IPS-18a (cell line): ENCODE data around the gene GPC6.

Experiments
- H3K27ac ChIP-seq: one replicate; pipeline ENCODE4 v1.5.1; 2013; ENCODE audit warnings: low read length
- H3K27me3 ChIP-seq: one replicate; pipeline ENCODE4 v1.6.1; 2013; ENCODE audit warnings: mild to moderate bottlenecking, low read length; ENCODE audit not compliant: control insufficient read depth, insufficient read depth
- H3K36me3 ChIP-seq: one replicate; pipeline ENCODE4 v1.6.1; 2013; ENCODE audit warnings: low read depth, low read length; ENCODE audit not compliant: control insufficient read depth
- H3K4me1 ChIP-seq: one replicate; pipeline ENCODE4 v1.6.1; 2013; ENCODE audit warnings: low read depth, low read length; ENCODE audit not compliant: control insufficient read depth
- H3K4me3 ChIP-seq: one replicate; pipeline ENCODE4 v1.5.1; 2013; ENCODE audit warnings: low read length
- H3K9ac ChIP-seq: one replicate; pipeline ENCODE4 v1.6.1; 2013; ENCODE audit warnings: mild to moderate bottlenecking, low read length, moderate library complexity
- H3K9me3 ChIP-seq: one replicate; pipeline ENCODE4 v1.6.1; 2013; ENCODE audit warnings: low read depth, low read length; ENCODE audit not compliant: control insufficient read depth

The GPC6 gene

DNA sequence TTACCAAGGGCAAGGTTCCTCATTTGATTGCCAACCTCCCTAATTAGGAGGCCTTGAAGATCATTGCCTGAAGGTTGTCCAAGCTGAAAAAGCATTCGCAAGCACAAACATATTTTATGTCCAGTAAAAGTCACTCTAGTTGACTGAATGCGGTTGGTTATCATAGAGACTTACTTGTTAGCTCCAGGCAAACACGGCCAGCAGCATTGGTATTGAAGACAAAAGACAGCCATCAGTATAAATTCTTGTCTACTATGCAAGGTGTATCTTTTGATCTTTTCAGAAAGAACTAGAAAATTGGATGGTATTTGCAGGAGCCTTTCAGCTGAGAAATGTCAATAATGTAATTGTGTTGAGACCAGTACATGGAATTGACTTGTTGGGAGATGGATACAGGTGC is 129.9 kb downstream of the GPC6 start:
- Histone ChIP-seq H3K36me3 (no peaks in the 10 kb centered on the region), H3K4me3 (no peak overlapping the region), H3K9me3 (no peaks in the 10 kb centered on the region), H3K4me1 (no peaks in the 10 kb centered on the region), H3K27me3 (no peaks in the 10 kb centered on the region), H3K27ac (no peak overlapping the region), H3K9ac (no peak overlapping the region)

DNA sequence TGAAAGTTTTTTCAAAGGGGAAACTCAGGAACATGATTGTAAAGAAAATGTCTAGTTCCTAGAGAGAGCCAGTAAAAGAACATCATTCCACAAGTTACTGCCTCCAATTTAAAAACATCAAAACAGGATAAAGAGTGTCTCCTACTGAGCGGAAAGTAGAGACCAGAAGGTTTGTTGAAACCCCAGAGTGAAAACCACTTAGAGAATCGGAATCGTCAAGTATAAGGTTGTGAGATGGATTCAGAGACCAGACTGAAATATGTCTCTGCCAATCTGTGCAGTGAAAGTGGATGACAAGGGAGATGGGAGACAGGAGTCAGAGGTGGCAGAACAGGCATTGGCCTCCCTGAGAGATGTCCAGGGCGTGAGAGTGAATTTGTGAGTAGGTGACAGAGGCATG is 133.4 kb downstream of the GPC6 start:
- Histone ChIP-seq H3K9ac (no peak overlapping the region), H3K4me3 (no peak overlapping the region), H3K27ac (no peak overlapping the region), H3K36me3 (no peaks in the 10 kb centered on the region), H3K27me3 (no peaks in the 10 kb centered on the region), H3K4me1 (no peaks in the 10 kb centered on the region), H3K9me3 (no peaks in the 10 kb centered on the region)

DNA sequence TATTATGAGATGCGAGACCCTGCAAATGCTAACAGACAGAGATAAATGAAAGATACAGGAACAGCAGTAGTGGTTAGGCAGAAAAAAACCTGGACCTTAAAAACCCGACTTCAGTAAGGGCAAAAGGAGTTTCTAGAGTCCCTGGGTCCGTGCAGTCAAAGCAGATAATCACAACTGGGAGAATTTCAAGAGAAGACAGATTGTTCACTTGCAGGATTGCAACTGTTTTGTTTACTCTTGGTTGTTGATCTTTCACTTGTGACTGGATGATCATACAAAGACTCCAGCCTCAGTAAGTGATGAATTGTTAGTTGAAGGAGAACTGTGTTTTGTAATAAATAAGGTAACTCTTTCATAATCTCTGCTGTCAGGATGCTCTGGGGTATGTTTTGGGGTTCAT is 135.1 kb downstream of the GPC6 start:
- no peaks in the 10 kb centered on the region for H3K27me3 ChIP-seq

DNA sequence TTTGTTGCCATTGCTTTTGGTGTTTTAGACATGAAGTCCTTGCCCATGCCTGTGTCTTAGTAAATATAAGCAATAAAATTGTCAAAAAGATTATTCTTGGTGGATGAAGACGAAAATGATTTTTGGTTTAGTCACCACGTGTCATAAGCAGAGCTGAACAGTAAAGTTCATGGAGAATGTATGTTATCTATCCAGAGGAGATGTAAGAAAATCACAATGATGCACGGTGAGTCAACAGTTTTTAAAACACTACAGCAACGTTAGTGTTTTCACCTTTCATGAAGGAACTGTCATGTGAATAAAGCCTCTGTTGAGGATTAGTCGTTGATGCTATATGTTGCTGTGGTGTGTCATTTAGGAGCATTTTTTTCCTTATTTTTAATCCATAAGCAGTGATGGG is 137.6 kb downstream of the GPC6 start:
- Histone ChIP-seq H3K27me3 (no peaks in the 10 kb centered on the region), H3K9ac (no peak overlapping the region), H3K4me1 (no peaks in the 10 kb centered on the region), H3K4me3 (no peak overlapping the region), H3K27ac (no peak overlapping the region), H3K36me3 (no peaks in the 10 kb centered on the region), H3K9me3 (no peaks in the 10 kb centered on the region)

More for the DNA sequence above, 135.1 kb downstream of the GPC6 start:
- Histone ChIP-seq H3K9ac (no peak overlapping the region), H3K4me3 (no peak overlapping the region), H3K9me3 (no peaks in the 10 kb centered on the region), H3K36me3 (no peaks in the 10 kb centered on the region), H3K27ac (no peak overlapping the region), H3K4me1 (no peaks in the 10 kb centered on the region)

DNA sequence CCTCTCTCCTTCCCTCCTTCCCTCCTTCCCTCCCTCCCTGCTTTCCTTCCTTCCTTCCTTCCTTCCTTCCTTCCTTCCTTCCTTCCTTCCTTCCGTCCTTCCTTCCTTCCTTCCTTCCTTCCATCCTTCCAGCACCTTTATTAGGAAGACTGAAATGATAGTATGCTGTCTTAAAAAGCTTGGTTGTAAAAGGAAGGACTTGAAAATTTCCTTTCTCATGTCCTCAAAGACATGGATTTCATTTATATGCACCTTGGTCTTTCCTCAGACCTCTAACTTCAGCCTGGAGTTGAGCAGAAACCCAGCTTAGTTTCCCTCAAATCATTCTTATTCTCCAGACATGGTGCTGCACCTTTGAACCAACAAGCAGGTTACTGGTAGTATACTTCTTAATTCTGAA is 141.7 kb downstream of the GPC6 start:
- no peaks in the 10 kb centered on the region for H3K9me3 ChIP-seq
- no peak overlapping the region for H3K27ac ChIP-seq
- H3K4me1 ChIP-seq, result no peaks in the 10 kb centered on the region

DNA sequence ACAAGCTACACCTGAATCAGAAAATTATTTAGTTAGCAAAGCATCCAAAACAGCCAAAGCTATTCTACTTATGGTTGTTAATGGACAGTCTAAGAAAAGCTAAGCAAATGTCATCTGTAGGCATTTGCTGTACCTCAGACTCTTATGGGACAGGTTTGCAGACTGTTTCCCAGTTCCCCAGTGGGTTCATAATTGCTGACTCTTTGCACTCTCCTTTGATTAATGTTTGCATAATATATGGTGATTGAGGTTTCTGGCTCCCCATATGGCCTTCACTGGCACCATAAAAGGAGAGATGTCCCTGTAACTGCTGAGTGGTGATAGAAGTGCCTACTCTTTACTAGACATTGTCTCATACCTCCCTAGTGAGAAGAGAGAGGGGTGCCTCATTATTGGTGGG is 142.1 kb downstream of the GPC6 start:
- Histone ChIP-seq H3K27me3 (no peaks in the 10 kb centered on the region), H3K9me3 (no peaks in the 10 kb centered on the region), H3K27ac (no peak overlapping the region), H3K36me3 (no peaks in the 10 kb centered on the region), H3K9ac (no peak overlapping the region), H3K4me1 (no peaks in the 10 kb centered on the region), H3K4me3 (no peak overlapping the region)

More for the DNA sequence above, 141.7 kb downstream of the GPC6 start:
- H3K27me3 ChIP-seq, result no peaks in the 10 kb centered on the region
- no peak overlapping the region for H3K4me3 ChIP-seq
- H3K36me3 ChIP-seq, result no peaks in the 10 kb centered on the region
- H3K9ac ChIP-seq, result no peak overlapping the region

DNA sequence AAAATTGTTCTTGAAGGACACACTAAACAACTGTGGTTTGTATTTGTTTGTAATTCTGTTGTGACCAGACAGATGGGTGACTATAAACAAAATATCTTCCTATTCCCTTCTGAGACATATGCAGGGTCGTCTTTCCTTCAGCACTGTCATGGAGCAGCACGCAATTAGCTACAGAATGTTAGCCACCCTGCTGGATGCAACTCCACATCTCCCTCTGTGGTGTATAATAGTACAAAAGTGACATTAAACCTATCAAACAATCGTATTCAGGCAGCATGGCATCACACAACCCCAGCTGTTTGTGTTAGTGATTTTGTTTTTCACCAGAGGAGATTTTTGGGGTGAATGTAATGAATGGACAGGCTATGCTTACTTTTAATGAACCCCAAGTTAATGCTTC is 146.2 kb downstream of the GPC6 start:
- H3K4me3 ChIP-seq, result no peak overlapping the region
- H3K27me3 ChIP-seq, result no peaks in the 10 kb centered on the region
- no peaks in the 10 kb centered on the region for H3K36me3 ChIP-seq
- H3K9ac ChIP-seq, result no peak overlapping the region
- H3K4me1 ChIP-seq, result no peaks in the 10 kb centered on the region
- H3K27ac ChIP-seq, result no peak overlapping the region
- H3K9me3 ChIP-seq, result no peaks in the 10 kb centered on the region

DNA sequence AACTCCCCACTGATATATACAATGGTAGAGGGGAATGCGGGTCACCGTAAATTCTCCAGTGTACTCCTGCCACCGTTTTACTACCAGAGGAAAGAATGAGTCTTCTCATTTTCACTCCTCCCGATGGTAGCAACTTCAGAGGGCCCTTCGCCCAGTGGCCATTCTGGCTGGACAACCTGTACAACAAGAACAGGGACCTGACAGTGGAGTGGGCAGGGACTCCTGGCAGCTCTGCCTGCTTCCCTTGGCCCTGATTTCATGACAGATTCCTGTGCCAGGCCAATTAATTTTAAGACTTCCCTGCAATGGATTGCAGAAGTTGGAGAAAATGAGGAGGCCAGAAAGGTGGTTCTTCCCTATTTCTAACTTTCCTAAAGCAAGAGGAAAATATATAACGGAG is 148.9 kb downstream of the GPC6 start:
- no peaks in the 10 kb centered on the region for H3K4me1 ChIP-seq
- no peaks in the 10 kb centered on the region for H3K36me3 ChIP-seq
- H3K4me3 ChIP-seq, result no peak overlapping the region
- H3K9ac ChIP-seq, result no peak overlapping the region
- no peak overlapping the region for H3K27ac ChIP-seq
- H3K9me3 ChIP-seq, result no peaks in the 10 kb centered on the region
- no peaks in the 10 kb centered on the region for H3K27me3 ChIP-seq

DNA sequence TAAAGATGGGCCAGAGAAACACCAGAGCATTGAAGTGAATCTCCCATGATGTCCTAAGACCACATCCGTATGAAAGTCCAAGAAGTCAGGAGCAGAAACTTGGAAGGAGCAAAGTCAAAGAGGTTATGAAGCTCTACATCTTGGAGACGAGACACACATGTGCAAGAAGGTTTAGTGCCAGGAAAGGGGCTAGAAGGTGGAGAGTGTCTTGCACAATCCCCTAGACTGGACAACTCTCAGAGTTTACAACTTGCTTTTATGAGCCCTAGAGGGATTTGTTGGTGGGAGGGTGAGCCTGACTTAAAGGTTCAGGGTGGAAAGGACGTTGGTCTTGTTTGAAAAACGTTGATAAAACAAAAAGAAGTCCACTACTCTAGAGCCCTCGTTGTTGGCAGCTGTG is 150.6 kb downstream of the GPC6 start:
- H3K27me3 ChIP-seq, result no peaks in the 10 kb centered on the region
- H3K27ac ChIP-seq, result no peak overlapping the region
- H3K4me3 ChIP-seq, result no peak overlapping the region
- H3K9ac ChIP-seq, result no peak overlapping the region
- no peaks in the 10 kb centered on the region for H3K36me3 ChIP-seq
- H3K4me1 ChIP-seq, result no peaks in the 10 kb centered on the region
- H3K9me3 ChIP-seq, result no peaks in the 10 kb centered on the region

DNA sequence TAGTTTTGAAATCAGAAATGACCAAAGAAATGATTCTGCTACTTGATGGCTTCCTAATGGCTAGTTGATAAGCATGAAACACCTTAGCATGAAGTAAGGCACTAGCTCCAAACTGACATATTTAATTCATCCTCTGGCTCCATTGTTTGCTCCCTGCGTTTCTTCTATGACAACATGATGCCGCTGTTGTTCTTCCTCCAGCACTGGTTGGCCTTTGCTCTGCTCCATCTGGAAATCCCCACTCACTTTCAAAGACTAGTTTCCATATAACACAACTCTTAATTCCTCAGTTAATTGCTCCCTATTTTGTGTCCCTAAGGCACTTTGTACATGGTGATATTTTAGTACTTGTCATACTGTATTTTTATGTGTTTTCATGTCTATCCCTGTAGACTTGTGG is 151.6 kb downstream of the GPC6 start:
- H3K9me3 ChIP-seq, result no peaks in the 10 kb centered on the region
- no peak overlapping the region for H3K9ac ChIP-seq
- no peak overlapping the region for H3K27ac ChIP-seq
- no peak overlapping the region for H3K4me3 ChIP-seq
- H3K36me3 ChIP-seq, result no peaks in the 10 kb centered on the region
- H3K4me1 ChIP-seq, result no peaks in the 10 kb centered on the region
- no peaks in the 10 kb centered on the region for H3K27me3 ChIP-seq

DNA sequence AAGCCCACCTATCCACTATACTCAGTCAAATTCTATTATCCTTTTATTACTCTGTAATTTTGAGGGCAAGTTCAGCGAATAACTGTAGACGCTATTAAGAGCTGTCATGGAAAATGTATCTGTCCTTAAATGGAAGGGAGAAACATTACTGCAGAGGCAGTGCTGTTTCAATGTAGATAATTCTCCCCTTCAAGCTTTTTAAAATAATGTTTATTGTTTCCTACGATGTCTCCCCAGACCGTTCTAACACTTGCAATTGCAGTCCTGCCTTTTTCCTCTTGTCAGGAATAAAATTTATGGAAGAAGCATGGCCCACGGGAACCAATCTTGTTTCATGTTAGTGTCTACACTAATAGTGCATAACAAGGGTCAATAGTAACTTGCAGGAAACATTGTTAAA is 159.5 kb downstream of the GPC6 start:
- Histone ChIP-seq H3K9ac (no peak overlapping the region), H3K27ac (no peak overlapping the region), H3K36me3 (no peaks in the 10 kb centered on the region), H3K4me1 (peaks cover 5% of the 10 kb centered on the region), H3K27me3 (no peaks in the 10 kb centered on the region), H3K4me3 (no peak overlapping the region), H3K9me3 (no peaks in the 10 kb centered on the region)

DNA sequence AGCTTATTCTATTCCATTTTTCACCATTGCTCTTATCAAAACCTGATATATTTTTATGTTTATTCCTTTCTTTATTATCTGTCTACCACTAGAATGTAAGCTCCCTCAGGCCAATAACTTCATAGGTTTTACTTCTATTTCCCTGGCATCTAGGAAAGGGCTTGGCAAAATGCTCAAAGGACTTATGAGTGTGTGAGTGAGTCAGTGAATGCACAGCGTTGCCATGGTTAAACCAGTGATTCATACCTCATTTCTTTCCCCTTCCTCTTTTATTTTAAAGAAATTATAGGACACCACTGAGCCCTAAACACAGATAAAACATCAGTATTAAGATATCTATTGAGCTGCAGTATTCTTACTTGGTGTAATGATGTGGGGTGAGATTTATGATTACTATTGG is 162.1 kb downstream of the GPC6 start:
- Histone ChIP-seq H3K4me3 (no peak overlapping the region), H3K36me3 (no peaks in the 10 kb centered on the region), H3K4me1 (peaks cover 5% of the 10 kb centered on the region), H3K9ac (no peak overlapping the region), H3K27ac (no peak overlapping the region), H3K9me3 (no peaks in the 10 kb centered on the region), H3K27me3 (no peaks in the 10 kb centered on the region)
